Hair follicle dermal papilla cell (primary cell): ENCODE data around the gene LAX1. TPM values are rescaled to one million over a fixed set of nuclear protein-coding genes. Genes with fewer than 3 reads are reported as not detected.

Source experiments
- small RNA-seq: library from RNA; depleted of rRNA; stranded (forward); fragments of <200 nt; gene quantifications from one replicate; pipeline ENCODE3, GENCODE V24; 2012
- total RNA-seq: library from RNA; depleted of rRNA; stranded (reverse); fragments of >200 nt; gene quantifications from 2 replicates; pipeline ENCODE4 v1.2.3, GENCODE V29; 2012

The LAX1 gene
- total RNA-seq, result not detected in 2 replicates

GRCh38 chr1:203765029-203765837 lies at the start of gene LAX1:
Gene LAX1 (plus strand): TSS chr1:203765183. CDS start chr1:203765566, 383 bp downstream.

GRCh38 chr1:203795441-203796235 lies 30.7 kb downstream of the LAX1 start, which contains the start of the genes ZBED6 and ZC3H11A:
Gene ZBED6 (plus strand): TSS chr1:203795623. CDS start chr1:203797523, 1,900 bp downstream.
Gene ZC3H11A (plus strand): TSS chr1:203795623. CDS start chr1:203817071, 21,448 bp downstream.

Small RNAs within 50 kb of the gene (small RNA-seq; reads per million reads assigned to genes)
- gene SNORA77 (3,044 reads per million, percentile 100 among the genes with 10 or more reads in this experiment), gene ZC3H11A (not detected)

Other genes with a start within 250 kb of the LAX1 start
- 242 and 290 TPM in 2 replicates for gene ATP2B4, start 138.4 kb upstream of the LAX1 start, total RNA-seq
- 34.4 and 55.2 TPM in 2 replicates for gene ZBED6, start 30.4 kb downstream of the LAX1 start, total RNA-seq
- gene ZC3H11A, start 30.4 kb downstream of the LAX1 start, total RNA-seq, result 115 and 136 TPM in 2 replicates
- gene SNRPE, start 96.4 kb downstream of the LAX1 start, total RNA-seq, result 18.0 TPM in 2 replicates